ENCODE measurements around the gene PPP1R14D. TPM values are rescaled to one million over a fixed set of nuclear protein-coding genes. Genes with fewer than 3 reads are reported as not detected.

PPP1R14D gene
- total RNA-seq, 3 donors from 2014 or later, result 1.3 to 4.9 TPM; not detected in 1

GRCh38 chr15:40812721-40813425, 15.6 kb downstream of the PPP1R14D start:
- Histone ChIP-seq H3K36me3 (no peaks in the 10 kb centered on the region), H3K27ac (peak overlapping the region in 1 of 2 donors; percentile 36), H3K9me3 (no peaks in the 10 kb centered on the region), H3K4me3 (no peak overlapping the region), H3K27me3 (no peaks in the 10 kb centered on the region), H3K4me1 (peaks cover 0 to 5% of the 10 kb centered on the region in 2 donors)
- TF ChIP-seq CTCF (IDR thresholded peaks at IDR 0.05) (no peak), POLR2AphosphoS5 (IDR thresholded peaks at IDR 0.05) (no peak), POLR2A (IDR thresholded peaks at IDR 0.05) (no peak)
- DNase-seq (ENCODE audit: low spot score in 2 of 2), result no peak
- intact Hi-C loops (cut with DNase I; ENCODE audit: low total_unique reads), result no loop called here

- Histone ChIP-seq H3K27me3 (no peaks in the 10 kb centered on the region), H3K4me1 (peaks cover 0 to 5% of the 10 kb centered on the region in 2 donors), H3K9me3 (no peaks in the 10 kb centered on the region), H3K36me3 (no peaks in the 10 kb centered on the region), H3K4me3 (peak overlapping the region in 1 of 3 donors; percentile 95), H3K27ac (no peak overlapping the region)
- DNase-seq (ENCODE audit: low spot score in 2 of 2), result no peak
- intact Hi-C loops (cut with DNase I; ENCODE audit: low total_unique reads), result no loop called here
- TF ChIP-seq POLR2AphosphoS5 (IDR thresholded peaks at IDR 0.05), result no peak
- TF ChIP-seq CTCF (IDR thresholded peaks at IDR 0.05), result no peak
- TF ChIP-seq POLR2A (IDR thresholded peaks at IDR 0.05), result no peak
Measured at GRCh38 chr15:40808861-40809450, 19.6 kb downstream of the PPP1R14D start.

DNA sequence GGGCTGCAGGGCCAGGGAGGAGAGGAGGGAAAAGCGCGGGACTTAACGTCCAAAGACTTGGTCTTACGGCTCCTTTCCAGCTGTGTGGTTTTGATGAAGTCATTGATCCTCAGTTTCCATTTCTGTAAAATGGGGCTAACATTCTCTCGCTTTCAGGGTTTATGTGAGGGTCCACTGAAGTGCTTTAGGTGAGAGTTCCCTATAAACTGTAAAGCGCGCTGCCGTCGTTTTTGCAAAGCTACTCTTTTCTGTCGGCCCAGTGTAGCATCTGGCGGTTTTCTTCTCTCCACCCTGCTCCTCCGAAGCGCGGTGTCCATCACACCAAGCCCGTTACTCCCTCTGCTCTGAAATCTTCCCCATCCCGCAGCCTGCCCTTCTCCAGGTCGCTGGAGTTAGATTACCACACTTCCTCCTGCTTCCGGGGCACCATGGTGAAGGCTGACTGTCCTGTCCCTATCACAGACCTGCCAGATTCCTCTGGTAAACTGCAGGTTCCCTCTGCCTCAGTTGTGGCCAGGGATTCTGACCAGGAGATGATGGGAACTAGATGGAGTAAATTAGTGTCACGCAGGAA, 20.5 kb downstream of the PPP1R14D start:
- Histone ChIP-seq H3K9me3 (no peaks in the 10 kb centered on the region), H3K27me3 (no peaks in the 10 kb centered on the region), H3K27ac (peak overlapping the region in 1 of 2 donors; percentile 97), H3K4me3 (peak overlapping the region; percentile 84 to 95 (median 91)), H3K4me1 (peaks cover 0 to 5% of the 10 kb centered on the region in 2 donors), H3K36me3 (no peaks in the 10 kb centered on the region)
- no peak for TF ChIP-seq POLR2A (IDR thresholded peaks at IDR 0.05)
- no peak for TF ChIP-seq CTCF (IDR thresholded peaks at IDR 0.05)
- no peak for TF ChIP-seq POLR2AphosphoS5 (IDR thresholded peaks at IDR 0.05)
- intact Hi-C loops (cut with DNase I; ENCODE audit: low total_unique reads), result no loop called here
- no peak for DNase-seq (ENCODE audit: low spot score in 2 of 2)

- H3K4me1 ChIP-seq, result peaks cover 0 to 5% of the 10 kb centered on the region in 2 donors
- intact Hi-C loops (cut with DNase I; ENCODE audit: low total_unique reads), result no loop called here
- H3K36me3 ChIP-seq, result no peaks in the 10 kb centered on the region
- peak within 1 kb of the TSS; percentile 84 to 95 (median 91) for H3K4me3 ChIP-seq
- no peaks in the 10 kb centered on the region for H3K9me3 ChIP-seq
- DNase-seq (ENCODE audit: low spot score in 2 of 2), result peak; percentile 92 to 94
- no peaks in the 10 kb centered on the region for H3K27me3 ChIP-seq
- TF ChIP-seq CTCF (IDR thresholded peaks at IDR 0.05), result peak in 1 of 3 donors; percentile 10
- TF ChIP-seq POLR2A (IDR thresholded peaks at IDR 0.05), result peak; percentile 11
- peak; percentile 14 to 71 (median 52) for TF ChIP-seq POLR2AphosphoS5 (IDR thresholded peaks at IDR 0.05)
- peak within 1 kb of the TSS; percentile 93 to 97 for H3K27ac ChIP-seq
Measured at GRCh38 chr15:40807028-40807887, 21.2 kb downstream of the PPP1R14D start, which contains the start of the genes DNAJC17 and ZFYVE19. Gene DNAJC17, minus strand, starts transcription at chr15:40807473. Its CDS starts 27 bp downstream, at chr15:40807446. Gene ZFYVE19, plus strand, starts transcription at chr15:40807089. Its CDS starts 501 bp downstream, at chr15:40807590.
